Chondrocyte (in vitro differentiated cells): ENCODE measurements around the gene MYH10. TPM values are rescaled to one million over a fixed set of nuclear protein-coding genes. Genes with fewer than 3 reads are reported as not detected.
A peak's percentile ranks its signal among the peaks of the same experiment; 100 is the strongest.

ENCODE experiments used
- DNase-seq: peaks from one replicate; pipeline ENCODE4 v3.0.0; 2021; ENCODE audit warnings: mixed read lengths, low spot score
- H3K27ac Mint-ChIP-seq: one replicate; pipeline ENCODE4 v1.8.0; 2021; ENCODE audit warnings: mild to moderate bottlenecking, moderate library complexity, mixed read lengths; ENCODE audit not compliant: unreplicated experiment
- H3K27me3 Mint-ChIP-seq: 2 replicates; pipeline ENCODE4 v1.8.0; 2021; ENCODE audit warnings: low read depth, mixed read lengths
- H3K36me3 Mint-ChIP-seq: 2 replicates; pipeline ENCODE4 v1.8.0; 2021; ENCODE audit warnings: low read depth, mixed read lengths
- H3K4me1 Mint-ChIP-seq: 2 replicates; pipeline ENCODE4 v1.8.0; 2021; ENCODE audit warnings: low read depth, mild to moderate bottlenecking, mixed read lengths
- H3K4me3 Mint-ChIP-seq: one replicate; pipeline ENCODE4 v1.8.0; 2021; ENCODE audit warnings: mild to moderate bottlenecking, moderate library complexity, mixed read lengths; ENCODE audit not compliant: unreplicated experiment
- H3K9me3 Mint-ChIP-seq: 2 replicates; pipeline ENCODE4 v1.8.0; 2021; ENCODE audit warnings: low read depth, mixed read lengths
- CTCF ChIP-seq: fragments of 200-600 bp; sonication (generic); IDR thresholded peaks from 2 replicates; pipeline ENCODE4 v1.5.0; 2021; ENCODE audit warnings: antibody characterized with exemption, mild to moderate bottlenecking, moderate library complexity
- total RNA-seq: library from RNA; stranded (reverse); gene quantifications from 3 replicates; pipeline ENCODE4 v1.2.1, GENCODE V29; 2021

MYH10 gene
- total RNA-seq, 1 donor from 2014 or later = 296 TPM

- peaks cover 53% of the 10 kb centered on the region for H3K36me3 Mint-ChIP-seq
- H3K4me1 Mint-ChIP-seq = peaks cover 4% of the 10 kb centered on the region
- no peaks in the 10 kb centered on the region for H3K9me3 Mint-ChIP-seq
- no peak overlapping the region for H3K27ac Mint-ChIP-seq
- no peak for DNase-seq
- no peak overlapping the region for H3K4me3 Mint-ChIP-seq
- TF ChIP-seq CTCF = no peak
- H3K27me3 Mint-ChIP-seq = no peaks in the 10 kb centered on the region
These were observed 178.5 kb downstream of the MYH10 start for GRCh38 chr17:8451933-8452614.

GRCh38 chr17:8448310-8448709, 182.2 kb downstream of the MYH10 start:
- H3K27ac Mint-ChIP-seq = no peak overlapping the region
- H3K27me3 Mint-ChIP-seq = no peaks in the 10 kb centered on the region
- peaks cover 14% of the 10 kb centered on the region for H3K4me1 Mint-ChIP-seq
- DNase-seq = no peak
- H3K4me3 Mint-ChIP-seq = no peak overlapping the region
- TF ChIP-seq CTCF = no peak
- H3K36me3 Mint-ChIP-seq = peaks cover 50% of the 10 kb centered on the region
- no peaks in the 10 kb centered on the region for H3K9me3 Mint-ChIP-seq

GRCh38 chr17:8447799-8448198, 182.7 kb downstream of the MYH10 start:
- TF ChIP-seq CTCF = no peak
- no peak for DNase-seq
- Mint-ChIP-seq H3K4me3 (no peak overlapping the region), H3K27ac (no peak overlapping the region), H3K36me3 (peaks cover 46% of the 10 kb centered on the region), H3K27me3 (no peaks in the 10 kb centered on the region), H3K4me1 (peaks cover 18% of the 10 kb centered on the region), H3K9me3 (no peaks in the 10 kb centered on the region)

- no peaks in the 10 kb centered on the region for H3K9me3 Mint-ChIP-seq
- H3K27me3 Mint-ChIP-seq = no peaks in the 10 kb centered on the region
- peaks cover 32% of the 10 kb centered on the region for H3K36me3 Mint-ChIP-seq
- H3K27ac Mint-ChIP-seq = peak overlapping the region; percentile 36
- no peak for TF ChIP-seq CTCF
- DNase-seq = no peak
- no peak overlapping the region for H3K4me3 Mint-ChIP-seq
- peaks cover 33% of the 10 kb centered on the region for H3K4me1 Mint-ChIP-seq
These were observed 185.0 kb downstream of the MYH10 start for GRCh38 chr17:8445536-8445935.

- H3K9me3 Mint-ChIP-seq = no peaks in the 10 kb centered on the region
- H3K36me3 Mint-ChIP-seq = peaks cover 31% of the 10 kb centered on the region
- no peak overlapping the region for H3K4me3 Mint-ChIP-seq
- H3K27me3 Mint-ChIP-seq = no peaks in the 10 kb centered on the region
- no peak for DNase-seq
- peak overlapping the region; percentile 85 for H3K27ac Mint-ChIP-seq
- H3K4me1 Mint-ChIP-seq = peaks cover 43% of the 10 kb centered on the region
- TF ChIP-seq CTCF = no peak
These were observed 186.0 kb downstream of the MYH10 start for GRCh38 chr17:8444494-8444893.
